ENCODE measurements around the gene SGCA. TPM values are rescaled to one million over a fixed set of nuclear protein-coding genes. Genes with fewer than 3 reads are reported as not detected.

Gene SGCA
- total and polyA plus RNA-seq, 2 experiments from 2014 or later: 0.19 TPM; not detected in 1

DNA sequence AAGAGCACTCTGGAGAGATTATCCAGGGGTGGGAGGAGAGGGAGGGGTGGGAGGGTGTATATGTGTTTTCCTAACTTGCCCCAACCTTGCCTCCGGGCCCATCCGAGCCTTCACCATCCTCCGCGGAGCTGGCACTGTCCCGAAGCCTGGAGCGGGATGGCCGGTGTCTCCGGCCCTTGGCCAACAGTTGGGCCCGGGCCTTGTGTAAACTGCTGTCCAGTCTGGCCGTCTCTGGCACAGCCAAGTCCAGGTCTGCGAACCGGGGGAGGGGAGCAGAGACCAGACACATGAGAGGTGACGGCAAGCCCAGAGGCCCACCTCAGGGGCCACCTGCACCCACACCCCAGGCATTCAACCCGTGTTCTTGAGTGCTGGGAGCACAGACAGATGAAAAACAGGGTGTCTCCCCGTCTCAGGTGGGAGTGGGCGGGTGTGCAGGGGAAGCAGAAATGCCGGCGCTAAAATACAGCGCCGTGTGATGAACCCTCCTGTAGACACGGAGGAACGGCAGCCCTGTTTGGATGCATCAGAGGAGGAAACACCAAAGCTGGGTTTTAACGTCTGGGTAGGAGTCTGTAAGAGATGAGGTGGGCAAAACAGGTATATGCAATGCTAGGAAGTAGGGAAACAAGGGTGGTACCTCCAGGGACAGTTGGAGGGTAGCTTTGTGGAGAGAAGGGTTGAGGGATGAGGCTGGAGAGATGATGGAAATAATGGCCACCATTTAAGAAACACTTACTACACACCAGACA, 47.6 kb upstream of the SGCA start:
- peaks cover 44% of the 10 kb centered on the region for H3K27me3 ChIP-seq (ENCODE audit: insufficient read depth)
- H3K4me1 ChIP-seq (ENCODE audit: insufficient read depth): peaks cover 15% of the 10 kb centered on the region; the same call in 1 of the 2 replicates
- peak overlapping the region; percentile 65; the same call in 1 of the 3 replicates for H3K4me3 Mint-ChIP-seq
- peaks cover 31% of the 10 kb centered on the region for H3K4me1 Mint-ChIP-seq
- H3K27ac Mint-ChIP-seq: no peak overlapping the region
- no peaks in the 10 kb centered on the region for H3K9me3 Mint-ChIP-seq
- H3F3A ChIP-seq (replicated peaks; ENCODE audit: low read depth): peaks cover 6% of the 10 kb centered on the region; the same call in 1 of the 2 replicates
- peaks cover 4% of the 10 kb centered on the region; the same call in 2 of the 3 replicates for H3K36me3 Mint-ChIP-seq (ENCODE audit: low read depth)
- H3K4me3 ChIP-seq: no peak overlapping the region
- no peaks in the 10 kb centered on the region for H3K36me3 ChIP-seq (ENCODE audit: insufficient read depth)
- peak overlapping the region; percentile 78; the same call in 1 of the 2 replicates for H3K4me2 ChIP-seq
- TF ChIP-seq ZNF331 (CRISPR knock-in tag; IDR thresholded peaks at IDR 0.05; ENCODE audit: low read depth): no peak
- TF ChIP-seq, protein P1, sequence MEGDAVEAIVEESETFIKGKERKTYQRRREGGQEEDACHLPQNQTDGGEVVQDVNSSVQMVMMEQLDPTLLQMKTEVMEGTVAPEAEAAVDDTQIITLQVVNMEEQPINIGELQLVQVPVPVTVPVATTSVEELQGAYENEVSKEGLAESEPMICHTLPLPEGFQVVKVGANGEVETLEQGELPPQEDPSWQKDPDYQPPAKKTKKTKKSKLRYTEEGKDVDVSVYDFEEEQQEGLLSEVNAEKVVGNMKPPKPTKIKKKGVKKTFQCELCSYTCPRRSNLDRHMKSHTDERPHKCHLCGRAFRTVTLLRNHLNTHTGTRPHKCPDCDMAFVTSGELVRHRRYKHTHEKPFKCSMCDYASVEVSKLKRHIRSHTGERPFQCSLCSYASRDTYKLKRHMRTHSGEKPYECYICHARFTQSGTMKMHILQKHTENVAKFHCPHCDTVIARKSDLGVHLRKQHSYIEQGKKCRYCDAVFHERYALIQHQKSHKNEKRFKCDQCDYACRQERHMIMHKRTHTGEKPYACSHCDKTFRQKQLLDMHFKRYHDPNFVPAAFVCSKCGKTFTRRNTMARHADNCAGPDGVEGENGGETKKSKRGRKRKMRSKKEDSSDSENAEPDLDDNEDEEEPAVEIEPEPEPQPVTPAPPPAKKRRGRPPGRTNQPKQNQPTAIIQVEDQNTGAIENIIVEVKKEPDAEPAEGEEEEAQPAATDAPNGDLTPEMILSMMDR (conservative IDR thresholded peaks at IDR 0.05; ENCODE audit: low read depth in 2 of 2): no peak
- TF ChIP-seq STAT1 (IDR thresholded peaks at IDR 0.05; ENCODE audit: unreplicated experiment): no peak
- TF ChIP-seq POLR2AphosphoS5 (IDR thresholded peaks at IDR 0.05; ENCODE audit: low read depth): no peak
- TF ChIP-seq, protein P2, sequence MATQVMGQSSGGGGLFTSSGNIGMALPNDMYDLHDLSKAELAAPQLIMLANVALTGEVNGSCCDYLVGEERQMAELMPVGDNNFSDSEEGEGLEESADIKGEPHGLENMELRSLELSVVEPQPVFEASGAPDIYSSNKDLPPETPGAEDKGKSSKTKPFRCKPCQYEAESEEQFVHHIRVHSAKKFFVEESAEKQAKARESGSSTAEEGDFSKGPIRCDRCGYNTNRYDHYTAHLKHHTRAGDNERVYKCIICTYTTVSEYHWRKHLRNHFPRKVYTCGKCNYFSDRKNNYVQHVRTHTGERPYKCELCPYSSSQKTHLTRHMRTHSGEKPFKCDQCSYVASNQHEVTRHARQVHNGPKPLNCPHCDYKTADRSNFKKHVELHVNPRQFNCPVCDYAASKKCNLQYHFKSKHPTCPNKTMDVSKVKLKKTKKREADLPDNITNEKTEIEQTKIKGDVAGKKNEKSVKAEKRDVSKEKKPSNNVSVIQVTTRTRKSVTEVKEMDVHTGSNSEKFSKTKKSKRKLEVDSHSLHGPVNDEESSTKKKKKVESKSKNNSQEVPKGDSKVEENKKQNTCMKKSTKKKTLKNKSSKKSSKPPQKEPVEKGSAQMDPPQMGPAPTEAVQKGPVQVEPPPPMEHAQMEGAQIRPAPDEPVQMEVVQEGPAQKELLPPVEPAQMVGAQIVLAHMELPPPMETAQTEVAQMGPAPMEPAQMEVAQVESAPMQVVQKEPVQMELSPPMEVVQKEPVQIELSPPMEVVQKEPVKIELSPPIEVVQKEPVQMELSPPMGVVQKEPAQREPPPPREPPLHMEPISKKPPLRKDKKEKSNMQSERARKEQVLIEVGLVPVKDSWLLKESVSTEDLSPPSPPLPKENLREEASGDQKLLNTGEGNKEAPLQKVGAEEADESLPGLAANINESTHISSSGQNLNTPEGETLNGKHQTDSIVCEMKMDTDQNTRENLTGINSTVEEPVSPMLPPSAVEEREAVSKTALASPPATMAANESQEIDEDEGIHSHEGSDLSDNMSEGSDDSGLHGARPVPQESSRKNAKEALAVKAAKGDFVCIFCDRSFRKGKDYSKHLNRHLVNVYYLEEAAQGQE (IDR thresholded peaks at IDR 0.05; ENCODE audit: unreplicated experiment): no peak
- no peak for TF ChIP-seq EZH2 (IDR thresholded peaks at IDR 0.05; ENCODE audit: low read depth, unreplicated experiment)
- TF ChIP-seq EZH2phosphoT487 (IDR thresholded peaks at IDR 0.05; ENCODE audit: unreplicated experiment): no peak
- TF ChIP-seq ZNF114 (CRISPR knock-in tag; IDR thresholded peaks at IDR 0.05): no peak
- TF ChIP-seq JUNB (IDR thresholded peaks at IDR 0.05; ENCODE audit: unreplicated experiment): no peak
- TF ChIP-seq, protein P3, sequence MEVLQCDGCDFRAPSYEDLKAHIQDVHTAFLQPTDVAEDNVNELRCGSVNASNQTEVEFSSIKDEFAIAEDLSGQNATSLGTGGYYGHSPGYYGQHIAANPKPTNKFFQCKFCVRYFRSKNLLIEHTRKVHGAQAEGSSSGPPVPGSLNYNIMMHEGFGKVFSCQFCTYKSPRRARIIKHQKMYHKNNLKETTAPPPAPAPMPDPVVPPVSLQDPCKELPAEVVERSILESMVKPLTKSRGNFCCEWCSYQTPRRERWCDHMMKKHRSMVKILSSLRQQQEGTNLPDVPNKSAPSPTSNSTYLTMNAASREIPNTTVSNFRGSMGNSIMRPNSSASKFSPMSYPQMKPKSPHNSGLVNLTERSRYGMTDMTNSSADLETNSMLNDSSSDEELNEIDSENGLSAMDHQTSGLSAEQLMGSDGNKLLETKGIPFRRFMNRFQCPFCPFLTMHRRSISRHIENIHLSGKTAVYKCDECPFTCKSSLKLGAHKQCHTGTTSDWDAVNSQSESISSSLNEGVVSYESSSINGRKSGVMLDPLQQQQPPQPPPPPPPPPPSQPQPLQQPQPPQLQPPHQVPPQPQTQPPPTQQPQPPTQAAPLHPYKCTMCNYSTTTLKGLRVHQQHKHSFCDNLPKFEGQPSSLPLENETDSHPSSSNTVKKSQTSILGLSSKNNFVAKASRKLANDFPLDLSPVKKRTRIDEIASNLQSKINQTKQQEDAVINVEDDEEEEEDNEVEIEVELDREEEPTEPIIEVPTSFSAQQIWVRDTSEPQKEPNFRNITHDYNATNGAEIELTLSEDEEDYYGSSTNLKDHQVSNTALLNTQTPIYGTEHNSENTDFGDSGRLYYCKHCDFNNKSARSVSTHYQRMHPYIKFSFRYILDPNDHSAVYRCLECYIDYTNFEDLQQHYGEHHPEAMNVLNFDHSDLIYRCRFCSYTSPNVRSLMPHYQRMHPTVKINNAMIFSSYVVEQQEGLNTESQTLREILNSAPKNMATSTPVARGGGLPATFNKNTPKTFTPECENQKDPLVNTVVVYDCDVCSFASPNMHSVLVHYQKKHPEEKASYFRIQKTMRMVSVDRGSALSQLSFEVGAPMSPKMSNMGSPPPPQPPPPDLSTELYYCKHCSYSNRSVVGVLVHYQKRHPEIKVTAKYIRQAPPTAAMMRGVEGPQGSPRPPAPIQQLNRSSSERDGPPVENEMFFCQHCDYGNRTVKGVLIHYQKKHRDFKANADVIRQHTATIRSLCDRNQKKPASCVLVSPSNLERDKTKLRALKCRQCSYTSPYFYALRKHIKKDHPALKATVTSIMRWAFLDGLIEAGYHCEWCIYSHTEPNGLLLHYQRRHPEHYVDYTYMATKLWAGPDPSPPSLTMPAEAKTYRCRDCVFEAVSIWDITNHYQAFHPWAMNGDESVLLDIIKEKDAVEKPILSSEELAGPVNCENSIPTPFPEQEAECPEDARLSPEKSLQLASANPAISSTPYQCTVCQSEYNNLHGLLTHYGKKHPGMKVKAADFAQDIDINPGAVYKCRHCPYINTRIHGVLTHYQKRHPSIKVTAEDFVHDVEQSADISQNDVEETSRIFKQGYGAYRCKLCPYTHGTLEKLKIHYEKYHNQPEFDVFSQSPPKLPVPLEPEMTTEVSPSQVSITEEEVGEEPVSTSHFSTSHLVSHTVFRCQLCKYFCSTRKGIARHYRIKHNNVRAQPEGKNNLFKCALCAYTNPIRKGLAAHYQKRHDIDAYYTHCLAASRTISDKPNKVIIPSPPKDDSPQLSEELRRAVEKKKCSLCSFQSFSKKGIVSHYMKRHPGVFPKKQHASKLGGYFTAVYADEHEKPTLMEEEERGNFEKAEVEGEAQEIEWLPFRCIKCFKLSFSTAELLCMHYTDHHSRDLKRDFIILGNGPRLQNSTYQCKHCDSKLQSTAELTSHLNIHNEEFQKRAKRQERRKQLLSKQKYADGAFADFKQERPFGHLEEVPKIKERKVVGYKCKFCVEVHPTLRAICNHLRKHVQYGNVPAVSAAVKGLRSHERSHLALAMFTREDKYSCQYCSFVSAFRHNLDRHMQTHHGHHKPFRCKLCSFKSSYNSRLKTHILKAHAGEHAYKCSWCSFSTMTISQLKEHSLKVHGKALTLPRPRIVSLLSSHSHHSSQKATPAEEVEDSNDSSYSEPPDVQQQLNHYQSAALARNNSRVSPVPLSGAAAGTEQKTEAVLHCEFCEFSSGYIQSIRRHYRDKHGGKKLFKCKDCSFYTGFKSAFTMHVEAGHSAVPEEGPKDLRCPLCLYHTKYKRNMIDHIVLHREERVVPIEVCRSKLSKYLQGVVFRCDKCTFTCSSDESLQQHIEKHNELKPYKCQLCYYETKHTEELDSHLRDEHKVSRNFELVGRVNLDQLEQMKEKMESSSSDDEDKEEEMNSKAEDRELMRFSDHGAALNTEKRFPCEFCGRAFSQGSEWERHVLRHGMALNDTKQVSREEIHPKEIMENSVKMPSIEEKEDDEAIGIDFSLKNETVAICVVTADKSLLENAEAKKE (CRISPR knock-in tag; IDR thresholded peaks at IDR 0.05): no peak
- no peak for TF ChIP-seq CREB1 (CRISPR knock-in tag; IDR thresholded peaks at IDR 0.05; ENCODE audit: low read depth)
- TF ChIP-seq, protein P4, sequence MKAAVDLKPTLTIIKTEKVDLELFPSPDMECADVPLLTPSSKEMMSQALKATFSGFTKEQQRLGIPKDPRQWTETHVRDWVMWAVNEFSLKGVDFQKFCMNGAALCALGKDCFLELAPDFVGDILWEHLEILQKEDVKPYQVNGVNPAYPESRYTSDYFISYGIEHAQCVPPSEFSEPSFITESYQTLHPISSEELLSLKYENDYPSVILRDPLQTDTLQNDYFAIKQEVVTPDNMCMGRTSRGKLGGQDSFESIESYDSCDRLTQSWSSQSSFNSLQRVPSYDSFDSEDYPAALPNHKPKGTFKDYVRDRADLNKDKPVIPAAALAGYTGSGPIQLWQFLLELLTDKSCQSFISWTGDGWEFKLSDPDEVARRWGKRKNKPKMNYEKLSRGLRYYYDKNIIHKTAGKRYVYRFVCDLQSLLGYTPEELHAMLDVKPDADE (IDR thresholded peaks at IDR 0.05): no peak
- TF ChIP-seq NANOG (IDR thresholded peaks at IDR 0.05; ENCODE audit: borderline replicate concordance): no peak
- no peak overlapping the region for H3K27ac ChIP-seq (ENCODE audit: low read depth)
- H3K79me2 ChIP-seq (replicated peaks; ENCODE audit: insufficient read depth): no peaks in the 10 kb centered on the region
- H3K9me2 ChIP-seq (ENCODE audit: insufficient read depth): no peaks in the 10 kb centered on the region
- DNase-seq (ENCODE audit: low spot score): no peak
- no peak for ATAC-seq
- H3K27me3 Mint-ChIP-seq (ENCODE audit: insufficient read depth, low read depth, poor library complexity): peaks cover 43% of the 10 kb centered on the region
- no peak overlapping the region for H2AFZ ChIP-seq
- H4K20me1 ChIP-seq (replicated peaks; ENCODE audit: insufficient read depth): no peaks in the 10 kb centered on the region

Measured in GM23338 (cell line).